GM18519 (cell line): ENCODE measurements around the gene CLEC4M.
"Not testable (repeated sequence)": the region's sequence is repeated elsewhere in the genome, so short reads cannot be mapped to it uniquely, and the experiment has no call there.

Experiments used
- ATAC-seq: cut with Tn5 transposase; IDR thresholded peaks from one replicate; pipeline ENCODE4 v1.9.1; 2021; ENCODE audit warnings: mild to moderate bottlenecking, moderate library complexity; ENCODE audit not compliant: unreplicated experiment, low FRiP score

The CLEC4M gene

GRCh38 chr19:7739801-7740681 is 23.0 kb upstream of the CLEC4M start:
- ATAC-seq = no peak

DNA sequence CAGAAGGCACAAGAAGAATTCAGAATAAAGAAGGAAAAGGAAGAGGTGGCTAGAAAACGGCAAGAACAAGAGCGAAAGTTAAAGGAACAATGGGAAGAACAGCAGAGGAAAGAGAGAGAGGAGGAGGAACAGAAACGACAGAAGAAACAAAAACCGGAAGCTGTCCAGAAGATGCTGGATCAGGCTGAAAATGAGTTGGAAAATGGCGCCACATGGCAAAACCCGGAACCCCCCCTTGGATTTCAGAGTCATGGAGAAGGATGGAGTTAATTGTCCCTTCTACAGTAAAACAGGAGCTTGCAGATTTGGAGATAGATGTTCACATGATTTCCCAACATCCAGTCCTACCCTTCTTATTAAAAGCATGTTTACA is 22.4 kb upstream of the CLEC4M start:
- ATAC-seq = no peak

DNA sequence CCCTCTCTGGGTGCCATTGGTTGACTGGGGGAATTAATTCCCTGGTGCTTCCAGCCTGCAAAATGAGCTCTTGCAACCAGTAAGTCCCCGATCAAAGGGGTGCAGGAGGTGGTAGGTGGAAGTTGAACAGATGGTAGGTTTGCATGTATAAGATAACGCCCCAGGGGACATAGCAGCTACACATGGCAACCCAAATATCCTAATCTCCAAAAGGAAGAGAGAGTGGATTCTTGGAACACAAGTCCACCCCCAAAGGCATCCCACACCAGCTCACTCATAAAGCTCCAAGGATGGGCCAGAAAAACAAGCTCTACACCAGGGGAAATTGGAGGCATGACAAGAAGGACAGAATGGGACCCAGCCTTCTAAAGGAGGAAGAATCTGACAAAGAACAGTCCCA is 20.5 kb upstream of the CLEC4M start:
- ATAC-seq = no peak

DNA sequence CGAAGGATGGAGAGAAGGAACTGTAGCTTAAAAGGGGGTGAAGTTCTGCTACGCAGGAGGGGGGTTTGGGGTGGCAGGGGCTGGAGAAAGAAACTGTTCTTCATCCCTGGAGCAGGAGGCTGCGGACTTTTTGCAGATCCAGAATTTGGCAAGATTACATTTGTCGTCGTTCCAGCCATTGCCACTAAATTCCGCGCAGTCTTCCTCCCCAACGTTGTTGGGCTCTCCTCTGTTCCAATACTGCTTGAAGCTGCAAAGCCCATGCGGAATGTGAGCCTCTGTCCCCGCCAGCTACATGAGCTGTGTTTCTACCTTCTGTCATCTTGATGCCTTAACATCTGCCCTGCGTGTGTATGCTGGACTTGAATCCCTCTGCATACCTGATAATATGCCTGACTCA is 20.1 kb upstream of the CLEC4M start:
- no peak for ATAC-seq

DNA sequence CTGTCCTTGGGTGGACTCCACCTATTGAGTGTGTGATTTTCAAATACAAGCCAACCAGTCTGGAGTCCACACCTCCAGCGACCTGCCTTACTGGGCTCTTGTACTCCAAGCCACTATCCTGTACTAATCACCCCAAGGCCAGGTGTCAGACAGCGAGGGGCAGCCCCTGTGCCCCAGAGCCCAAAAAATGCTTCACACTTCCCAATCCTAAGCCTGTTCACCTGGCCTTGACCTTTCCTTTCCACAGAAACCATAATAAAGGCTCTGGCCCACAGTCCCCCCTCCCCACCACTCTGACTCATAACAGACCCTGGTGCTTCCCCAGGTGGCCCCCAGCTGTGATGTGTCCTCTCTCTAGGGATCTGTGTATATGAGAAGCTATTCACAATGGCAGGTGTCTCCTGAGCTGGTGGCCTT is 19.6 kb upstream of the CLEC4M start:
- ATAC-seq = no peak

GRCh38 chr19:7744199-7744786 is 18.8 kb upstream of the CLEC4M start:
- no peak for ATAC-seq

- no peak for ATAC-seq
These were observed 18.0 kb upstream of the CLEC4M start for GRCh38 chr19:7744871-7745650.

- ATAC-seq = not testable (repeated sequence)
These were observed 16.7 kb upstream of the CLEC4M start for GRCh38 chr19:7746306-7746705.

DNA sequence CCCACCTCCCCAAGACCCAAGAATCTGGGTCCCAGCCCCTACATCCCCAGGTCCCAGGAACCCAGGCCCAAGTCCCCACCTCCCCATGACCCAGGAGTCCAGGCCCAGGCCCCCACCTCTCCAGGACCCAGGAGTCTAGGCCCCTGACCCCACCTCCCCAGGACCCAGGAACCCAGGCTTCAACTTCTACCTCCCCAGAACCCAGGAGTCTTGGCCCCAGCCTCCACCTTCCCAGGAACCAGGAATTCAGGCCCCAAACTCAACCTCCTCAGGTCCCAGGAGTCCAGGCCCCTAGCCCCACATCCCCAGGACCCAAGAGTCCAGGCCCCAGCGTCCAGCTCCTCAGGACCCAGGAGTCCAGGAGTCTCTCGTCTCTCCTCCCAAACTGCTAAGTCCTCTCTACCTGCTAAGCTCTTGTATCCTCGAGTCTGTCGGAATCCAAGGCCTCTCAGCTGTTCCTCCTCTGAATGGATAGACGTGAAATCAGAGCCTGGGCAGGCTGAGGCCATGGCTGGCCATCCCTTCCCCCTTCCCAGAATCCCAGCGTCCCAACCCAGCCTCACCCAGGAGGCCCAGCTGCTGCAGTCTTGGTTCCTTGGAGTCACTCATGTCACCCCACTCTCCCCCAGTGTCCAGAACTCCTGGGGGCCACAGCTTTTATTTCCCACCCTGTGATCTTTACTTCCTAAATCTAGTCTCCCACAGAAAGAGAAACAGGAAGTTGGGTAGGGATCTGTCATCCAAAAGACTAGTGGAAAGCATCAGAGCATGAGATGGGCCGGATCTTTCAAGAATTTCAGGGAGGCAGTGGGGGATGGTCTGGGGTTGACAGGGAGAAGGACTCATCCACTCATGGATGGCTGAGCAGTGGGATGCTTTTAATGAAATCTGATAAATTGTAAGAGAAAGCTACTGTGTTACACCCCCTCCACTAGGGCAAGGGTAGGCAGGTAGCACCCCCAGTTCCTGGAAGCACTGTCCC is 15.8 kb upstream of the CLEC4M start, which contains the start of gene CD209:
Gene CD209, minus strand, starts transcription at position 632 of the 982 bp plus-strand sequence. Its CDS starts 23 bp downstream, at position 609.
- ATAC-seq = no peak

GRCh38 chr19:7748171-7748570 is 14.9 kb upstream of the CLEC4M start:
- no peak for ATAC-seq

DNA sequence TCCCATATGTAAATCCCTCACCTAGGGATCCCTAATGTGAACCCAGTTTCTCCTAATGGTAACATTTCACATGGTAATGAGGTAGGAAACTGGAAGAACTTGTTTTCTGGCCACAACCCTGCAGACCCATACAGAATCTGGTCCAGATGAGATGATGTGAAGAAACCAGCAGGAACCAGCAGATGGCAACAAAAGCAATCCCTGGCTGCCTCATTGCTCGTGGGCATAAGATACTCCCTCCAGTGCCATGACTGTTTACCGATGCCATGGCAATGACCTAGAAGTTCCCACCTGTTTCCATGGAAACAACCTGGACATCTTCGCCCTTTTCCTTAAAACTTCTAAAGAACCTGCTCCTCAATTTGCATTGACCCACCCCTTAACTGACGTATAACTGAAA is 14.3 kb upstream of the CLEC4M start:
- ATAC-seq = no peak

GRCh38 chr19:7751157-7751783 is 11.8 kb upstream of the CLEC4M start:
- ATAC-seq = no peak

DNA sequence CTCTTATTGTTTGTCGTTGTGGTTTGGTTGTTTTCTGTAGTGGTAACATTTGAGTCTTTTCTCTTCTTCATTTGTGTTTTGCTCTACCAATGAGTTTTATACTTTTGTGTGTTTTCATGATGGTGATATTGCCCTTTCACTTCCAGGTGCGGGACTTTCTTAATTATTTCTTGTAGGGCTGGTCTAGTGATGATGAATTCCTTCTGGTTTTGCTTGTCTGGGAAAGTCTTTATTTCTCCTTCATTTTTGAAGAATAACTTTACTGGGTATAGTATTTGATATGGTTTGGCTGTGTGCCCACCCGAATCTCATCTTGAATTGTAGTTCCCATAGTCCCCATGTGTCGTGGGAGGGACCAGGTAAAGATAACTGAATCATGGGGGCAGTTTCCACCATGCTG is 6.8 kb upstream of the CLEC4M start:
- no peak for ATAC-seq

- no peak for ATAC-seq
These were observed 5.7 kb upstream of the CLEC4M start for GRCh38 chr19:7757358-7757757.

GRCh38 chr19:7759156-7759555 is 3.9 kb upstream of the CLEC4M start:
- ATAC-seq = no peak

GRCh38 chr19:7763696-7764095 is 653 bp downstream of the CLEC4M start:
- ATAC-seq = no peak

DNA sequence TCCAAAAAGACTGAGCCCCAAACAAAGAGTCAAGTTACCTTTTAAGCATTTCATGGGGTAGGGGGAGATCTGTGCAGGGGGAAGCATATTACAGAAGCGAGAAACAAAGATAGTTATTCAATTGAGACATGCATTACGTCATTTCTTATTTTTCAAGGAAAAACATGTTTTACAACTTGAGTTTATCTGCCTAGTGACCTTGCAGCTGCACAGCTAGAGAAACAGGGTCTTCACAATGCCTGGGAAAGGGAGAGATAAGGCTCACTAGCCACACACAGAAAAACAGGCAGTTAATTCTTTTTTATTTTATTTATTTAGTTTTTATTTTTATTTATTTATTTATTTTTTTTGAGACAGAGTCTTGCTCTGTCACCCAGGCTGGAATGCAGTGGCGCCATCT is 1.1 kb downstream of the CLEC4M start:
- not testable (repeated sequence) for ATAC-seq

- not testable (repeated sequence) for ATAC-seq
These were observed 2.0 kb downstream of the CLEC4M start for GRCh38 chr19:7765043-7765442.

DNA sequence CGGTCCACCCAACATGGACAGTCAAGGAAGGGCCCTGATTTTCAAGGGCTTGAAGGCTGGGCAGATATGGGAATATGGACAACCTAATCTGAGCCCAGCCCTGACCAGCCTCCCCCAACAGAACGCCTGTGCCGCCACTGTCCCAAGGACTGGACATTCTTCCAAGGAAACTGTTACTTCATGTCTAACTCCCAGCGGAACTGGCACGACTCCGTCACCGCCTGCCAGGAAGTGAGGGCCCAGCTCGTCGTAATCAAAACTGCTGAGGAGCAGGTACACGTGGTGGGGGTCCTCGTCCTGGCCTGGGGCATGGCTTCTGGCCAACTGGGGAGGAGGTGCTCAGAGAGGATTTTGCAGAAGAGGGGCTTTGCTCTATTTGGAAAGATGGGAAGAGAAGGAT is 3.5 kb downstream of the CLEC4M start:
- no peak for ATAC-seq

- ATAC-seq = no peak
These were observed 4.4 kb downstream of the CLEC4M start for GRCh38 chr19:7767487-7767886.
